Neural cell (in vitro differentiated cells): ENCODE results near the gene GIPC3. TPM values are rescaled to one million over a fixed set of nuclear protein-coding genes. Genes with fewer than 3 reads are reported as not detected.

Experiments
- H2AFZ ChIP-seq: fragments of 200-600, 300-800 bp; sonication (generic), shearing (Covaris generic); 2 replicates; pipeline ENCODE4 v1.6.0; 2014; ENCODE audit warnings: low read depth, mild to moderate bottlenecking, antibody characterized with exemption, low read length, moderate library complexity
- H3F3A ChIP-seq: fragments of 200-600 bp; shearing (Covaris generic); 2 replicates; pipeline ENCODE4 v1.6.1; 2016; ENCODE audit warnings: mild to moderate bottlenecking, moderate library complexity, mixed read lengths, antibody characterized with exemption, low read length; ENCODE audit not compliant: insufficient read depth, poor library complexity, severe bottlenecking
- H3K27ac ChIP-seq: fragments of 200-600, 300-800 bp; sonication (generic), shearing (Covaris generic); 2 replicates; pipeline ENCODE4 v1.5.1; 2014; ENCODE audit warnings: mild to moderate bottlenecking, low read length, moderate library complexity
- H3K27me3 ChIP-seq: fragments of 300-800, 200-600 bp; sonication (generic), shearing (Covaris generic); 2 replicates; pipeline ENCODE4 v1.6.0; 2014; ENCODE audit warnings: mild to moderate bottlenecking, low read depth, low read length, moderate library complexity; ENCODE audit not compliant: insufficient read depth
- H3K36me3 ChIP-seq: fragments of 300-800, 200-600 bp; sonication (generic), shearing (Covaris generic); 2 replicates; pipeline ENCODE4 v1.5.1; 2014; ENCODE audit warnings: mild to moderate bottlenecking, antibody characterized with exemption, low read length, moderate library complexity; ENCODE audit not compliant: insufficient read depth
- H3K4me2 ChIP-seq: fragments of 300-800, 200-600 bp; sonication (generic), shearing (Covaris generic); 2 replicates; pipeline ENCODE4 v1.6.0; 2014; ENCODE audit warnings: mild to moderate bottlenecking, low read length
- H3K4me3 ChIP-seq: fragments of 300-800, 200-600 bp; sonication (generic), shearing (Covaris generic); 2 replicates; pipeline ENCODE4 v1.5.1; 2014; ENCODE audit warnings: mild to moderate bottlenecking, low read length, moderate library complexity
- H3K79me2 ChIP-seq: fragments of 200-600 bp; shearing (Covaris generic); replicated peaks from 2 replicates; pipeline ENCODE4 v1.6.0; 2014; ENCODE audit warnings: mild to moderate bottlenecking, low read length, moderate library complexity; ENCODE audit not compliant: insufficient read depth
- H3K9ac ChIP-seq: fragments of 300-800, 200-600 bp; sonication (generic), shearing (Covaris generic); 2 replicates; pipeline ENCODE4 v1.6.1; 2016; ENCODE audit warnings: mild to moderate bottlenecking, low read length, mixed read lengths
- H3K9me2 ChIP-seq: fragments of 200-600 bp; shearing (Covaris generic); 2 replicates; pipeline ENCODE4 v1.6.1; 2016; ENCODE audit warnings: mild to moderate bottlenecking, low read length, mixed read lengths; ENCODE audit not compliant: insufficient read depth
- H3K9me3 ChIP-seq: fragments of 200-600, 300-800 bp; sonication (generic), shearing (Covaris generic); 2 replicates; pipeline ENCODE4 v1.6.1; 2016; ENCODE audit warnings: mild to moderate bottlenecking, mixed run types, low read length, moderate library complexity, mixed read lengths
- H4K20me1 ChIP-seq: fragments of 200-600 bp; shearing (Covaris generic); 2 replicates; pipeline ENCODE4 v1.6.1; 2016; ENCODE audit warnings: mild to moderate bottlenecking, mixed run types; ENCODE audit not compliant: insufficient read depth
- EP300 ChIP-seq: fragments of 450-650 bp; conservative IDR thresholded peaks from 2 replicates; pipeline ENCODE4 v1.6.1; 2014; ENCODE audit warnings: antibody characterized with exemption, mild to moderate bottlenecking, moderate library complexity; ENCODE audit not compliant: poor library complexity, severe bottlenecking
- EZH2 ChIP-seq: fragments of 200-600, 300-800 bp; shearing (Covaris generic), sonication (generic); IDR thresholded peaks from 2 replicates; pipeline ENCODE4 v1.6.1; 2014; ENCODE audit warnings: antibody characterized with exemption, low read length, borderline replicate concordance, mild to moderate bottlenecking; ENCODE audit not compliant: insufficient read depth, poor library complexity, severe bottlenecking
- MXI1 ChIP-seq: fragments of 450-650 bp; conservative IDR thresholded peaks from 2 replicates; pipeline ENCODE4 v1.6.1; 2014; ENCODE audit warnings: antibody characterized with exemption, mild to moderate bottlenecking; ENCODE audit not compliant: poor library complexity, severe bottlenecking
- POLR2AphosphoS5 ChIP-seq: IDR thresholded peaks from 2 replicates; pipeline ENCODE4 v1.6.1; 2012
- RAD21 ChIP-seq: fragments of 450-650 bp; conservative IDR thresholded peaks from 2 replicates; pipeline ENCODE4 v1.6.1; 2014; ENCODE audit warnings: antibody characterized with exemption, mild to moderate bottlenecking, moderate library complexity
- SMC3 ChIP-seq: fragments of 450-650 bp; conservative IDR thresholded peaks from 2 replicates; pipeline ENCODE4 v1.6.1; 2014; ENCODE audit warnings: antibody characterized with exemption, mild to moderate bottlenecking, moderate library complexity; ENCODE audit not compliant: poor library complexity
- TAF1 ChIP-seq: IDR thresholded peaks from 2 replicates; pipeline ENCODE4 v1.6.1; 2012; ENCODE audit warnings: low read depth
- polyA plus RNA-seq: library from polyadenylated mRNA; depleted of rRNA; stranded (reverse); fragments of >200 nt; gene quantifications from 2 replicates; pipeline ENCODE4 v1.2.3, GENCODE V29; 2014
- TF ChIP-seq, protein P1 (sequence below): fragments of 450-650 bp; IDR thresholded peaks from 2 replicates; pipeline ENCODE4 v1.5.1; 2014; ENCODE audit warnings: antibody characterized with exemption, mild to moderate bottlenecking, moderate library complexity; ENCODE audit not compliant: poor library complexity, severe bottlenecking
- TF ChIP-seq, protein P2 (sequence below): IDR thresholded peaks from 2 replicates; pipeline ENCODE4 v1.6.1; 2012; ENCODE audit warnings: borderline replicate concordance

The GIPC3 gene
- polyA plus RNA-seq, 1 donor from 2014 or later = not detected

- Histone ChIP-seq H3K9me3 (no peaks in the 10 kb centered on the region), H3K27me3 (peaks cover 14% of the 10 kb centered on the region), H3K9ac (no peak overlapping the region), H3K36me3 (no peaks in the 10 kb centered on the region), H2AFZ (no peak overlapping the region), H4K20me1 (no peaks in the 10 kb centered on the region), H3K4me3 (no peak overlapping the region), H3K4me2 (no peak overlapping the region), H3F3A (no peaks in the 10 kb centered on the region), H3K9me2 (no peaks in the 10 kb centered on the region), H3K79me2 (no peaks in the 10 kb centered on the region), H3K27ac (no peak overlapping the region)
- TF ChIP-seq, protein P1, sequence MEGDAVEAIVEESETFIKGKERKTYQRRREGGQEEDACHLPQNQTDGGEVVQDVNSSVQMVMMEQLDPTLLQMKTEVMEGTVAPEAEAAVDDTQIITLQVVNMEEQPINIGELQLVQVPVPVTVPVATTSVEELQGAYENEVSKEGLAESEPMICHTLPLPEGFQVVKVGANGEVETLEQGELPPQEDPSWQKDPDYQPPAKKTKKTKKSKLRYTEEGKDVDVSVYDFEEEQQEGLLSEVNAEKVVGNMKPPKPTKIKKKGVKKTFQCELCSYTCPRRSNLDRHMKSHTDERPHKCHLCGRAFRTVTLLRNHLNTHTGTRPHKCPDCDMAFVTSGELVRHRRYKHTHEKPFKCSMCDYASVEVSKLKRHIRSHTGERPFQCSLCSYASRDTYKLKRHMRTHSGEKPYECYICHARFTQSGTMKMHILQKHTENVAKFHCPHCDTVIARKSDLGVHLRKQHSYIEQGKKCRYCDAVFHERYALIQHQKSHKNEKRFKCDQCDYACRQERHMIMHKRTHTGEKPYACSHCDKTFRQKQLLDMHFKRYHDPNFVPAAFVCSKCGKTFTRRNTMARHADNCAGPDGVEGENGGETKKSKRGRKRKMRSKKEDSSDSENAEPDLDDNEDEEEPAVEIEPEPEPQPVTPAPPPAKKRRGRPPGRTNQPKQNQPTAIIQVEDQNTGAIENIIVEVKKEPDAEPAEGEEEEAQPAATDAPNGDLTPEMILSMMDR = no peak
- TF ChIP-seq POLR2AphosphoS5 (no peak), EP300 (no peak)
These were observed 26.6 kb downstream of the GIPC3 start for GRCh38 chr19:3611841-3612240.

DNA sequence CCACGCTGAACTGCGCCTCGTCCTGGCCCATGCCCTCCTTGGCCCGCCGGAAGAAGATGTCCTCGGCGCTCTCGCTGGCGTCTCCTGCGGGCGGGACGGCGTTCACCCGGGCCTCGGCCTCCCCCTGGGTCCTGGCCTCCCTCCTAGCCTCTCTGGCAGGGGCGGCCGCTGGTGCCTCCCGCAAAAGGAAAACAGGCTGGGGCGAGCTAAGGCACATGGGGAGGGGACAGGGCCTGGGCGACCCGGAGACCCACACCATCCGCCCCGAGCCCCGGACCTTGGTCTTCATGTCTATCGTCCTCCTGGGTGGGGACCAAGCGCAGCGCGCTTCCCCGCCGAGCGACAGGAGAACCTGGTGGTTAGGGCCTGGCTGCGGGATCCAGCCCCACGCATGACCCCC lies 27.1 kb downstream of the GIPC3 start:
- H3K79me2 ChIP-seq = no peaks in the 10 kb centered on the region
- no peaks in the 10 kb centered on the region for H3K36me3 ChIP-seq
- no peaks in the 10 kb centered on the region for H3K9me2 ChIP-seq
- H3K9me3 ChIP-seq = no peaks in the 10 kb centered on the region
- H3K4me3 ChIP-seq = no peak overlapping the region
- no peaks in the 10 kb centered on the region for H4K20me1 ChIP-seq
- no peak overlapping the region for H3K9ac ChIP-seq
- H2AFZ ChIP-seq = no peak overlapping the region
- H3K4me2 ChIP-seq = no peak overlapping the region
- peaks cover 9% of the 10 kb centered on the region for H3K27me3 ChIP-seq
- no peaks in the 10 kb centered on the region for H3F3A ChIP-seq
- H3K27ac ChIP-seq = no peak overlapping the region
- TF ChIP-seq, protein P1 = no peak
- TF ChIP-seq POLR2AphosphoS5 (no peak), RAD21 (no peak), EP300 (no peak), MXI1 (no peak), SMC3 (no peak), TAF1 (no peak), EZH2 (no peak)
- TF ChIP-seq, protein P2, sequence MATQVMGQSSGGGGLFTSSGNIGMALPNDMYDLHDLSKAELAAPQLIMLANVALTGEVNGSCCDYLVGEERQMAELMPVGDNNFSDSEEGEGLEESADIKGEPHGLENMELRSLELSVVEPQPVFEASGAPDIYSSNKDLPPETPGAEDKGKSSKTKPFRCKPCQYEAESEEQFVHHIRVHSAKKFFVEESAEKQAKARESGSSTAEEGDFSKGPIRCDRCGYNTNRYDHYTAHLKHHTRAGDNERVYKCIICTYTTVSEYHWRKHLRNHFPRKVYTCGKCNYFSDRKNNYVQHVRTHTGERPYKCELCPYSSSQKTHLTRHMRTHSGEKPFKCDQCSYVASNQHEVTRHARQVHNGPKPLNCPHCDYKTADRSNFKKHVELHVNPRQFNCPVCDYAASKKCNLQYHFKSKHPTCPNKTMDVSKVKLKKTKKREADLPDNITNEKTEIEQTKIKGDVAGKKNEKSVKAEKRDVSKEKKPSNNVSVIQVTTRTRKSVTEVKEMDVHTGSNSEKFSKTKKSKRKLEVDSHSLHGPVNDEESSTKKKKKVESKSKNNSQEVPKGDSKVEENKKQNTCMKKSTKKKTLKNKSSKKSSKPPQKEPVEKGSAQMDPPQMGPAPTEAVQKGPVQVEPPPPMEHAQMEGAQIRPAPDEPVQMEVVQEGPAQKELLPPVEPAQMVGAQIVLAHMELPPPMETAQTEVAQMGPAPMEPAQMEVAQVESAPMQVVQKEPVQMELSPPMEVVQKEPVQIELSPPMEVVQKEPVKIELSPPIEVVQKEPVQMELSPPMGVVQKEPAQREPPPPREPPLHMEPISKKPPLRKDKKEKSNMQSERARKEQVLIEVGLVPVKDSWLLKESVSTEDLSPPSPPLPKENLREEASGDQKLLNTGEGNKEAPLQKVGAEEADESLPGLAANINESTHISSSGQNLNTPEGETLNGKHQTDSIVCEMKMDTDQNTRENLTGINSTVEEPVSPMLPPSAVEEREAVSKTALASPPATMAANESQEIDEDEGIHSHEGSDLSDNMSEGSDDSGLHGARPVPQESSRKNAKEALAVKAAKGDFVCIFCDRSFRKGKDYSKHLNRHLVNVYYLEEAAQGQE = no peak
